Measurements from ENCODE around the gene POU2F1.

POU2F1 gene

DNA sequence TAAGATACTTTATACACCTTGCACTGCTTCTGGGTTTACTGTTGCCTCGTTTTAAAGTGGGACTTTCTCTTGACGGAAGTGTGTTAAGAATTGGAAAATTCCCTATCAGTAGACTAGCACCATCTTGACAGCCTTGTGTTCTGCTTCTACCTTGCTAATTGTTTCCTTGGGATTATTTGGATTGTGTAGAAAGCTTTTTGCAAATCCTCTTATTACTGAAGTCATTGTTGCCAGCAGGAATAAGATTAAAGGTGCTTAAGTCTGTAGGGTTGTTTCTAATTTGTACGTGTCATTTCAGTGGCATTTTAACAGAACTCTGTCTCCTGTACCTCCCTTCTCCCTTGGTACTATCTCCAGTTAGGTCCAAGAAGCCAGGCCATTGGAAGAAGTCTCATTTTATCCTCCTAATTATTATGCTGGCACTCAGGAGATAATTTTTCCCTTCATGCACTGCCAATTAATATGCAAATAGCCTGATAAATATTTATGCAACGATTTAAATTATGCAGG lies 107.7 kb downstream of the POU2F1 start:
- no peak for DNase-seq

DNA sequence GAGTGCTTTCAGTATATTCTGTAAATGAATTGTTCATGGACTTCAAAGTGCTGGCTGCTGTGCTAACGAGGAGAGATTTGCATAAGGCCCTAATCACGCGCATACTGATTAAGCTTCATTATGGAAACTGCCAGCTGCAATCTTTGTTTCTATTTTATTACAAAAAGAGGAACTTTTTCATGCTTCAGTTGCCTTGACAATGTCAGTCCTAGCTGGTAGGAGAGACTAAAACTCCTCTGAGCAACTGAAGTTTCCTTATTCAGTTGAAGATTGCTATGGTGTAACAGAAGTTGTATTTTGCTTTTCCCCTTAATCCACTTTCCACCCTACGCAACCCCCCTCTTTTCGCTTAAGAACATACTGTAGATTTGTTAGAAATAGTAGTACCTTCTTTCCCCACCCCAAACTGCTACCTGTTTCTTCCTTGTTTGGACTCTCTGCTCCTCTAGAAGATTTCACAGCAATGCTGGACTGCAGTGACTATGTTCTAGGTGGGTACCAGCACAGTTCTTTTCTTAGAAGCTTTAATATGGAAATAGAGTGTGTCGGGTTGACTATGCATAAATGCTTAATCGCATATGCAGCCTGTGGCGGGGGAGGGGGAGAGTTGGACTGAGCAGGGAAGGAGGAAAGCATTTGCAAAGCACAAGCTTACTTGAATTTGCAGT lies 108.3 kb downstream of the POU2F1 start:
- DNase-seq, result no peak

DNA sequence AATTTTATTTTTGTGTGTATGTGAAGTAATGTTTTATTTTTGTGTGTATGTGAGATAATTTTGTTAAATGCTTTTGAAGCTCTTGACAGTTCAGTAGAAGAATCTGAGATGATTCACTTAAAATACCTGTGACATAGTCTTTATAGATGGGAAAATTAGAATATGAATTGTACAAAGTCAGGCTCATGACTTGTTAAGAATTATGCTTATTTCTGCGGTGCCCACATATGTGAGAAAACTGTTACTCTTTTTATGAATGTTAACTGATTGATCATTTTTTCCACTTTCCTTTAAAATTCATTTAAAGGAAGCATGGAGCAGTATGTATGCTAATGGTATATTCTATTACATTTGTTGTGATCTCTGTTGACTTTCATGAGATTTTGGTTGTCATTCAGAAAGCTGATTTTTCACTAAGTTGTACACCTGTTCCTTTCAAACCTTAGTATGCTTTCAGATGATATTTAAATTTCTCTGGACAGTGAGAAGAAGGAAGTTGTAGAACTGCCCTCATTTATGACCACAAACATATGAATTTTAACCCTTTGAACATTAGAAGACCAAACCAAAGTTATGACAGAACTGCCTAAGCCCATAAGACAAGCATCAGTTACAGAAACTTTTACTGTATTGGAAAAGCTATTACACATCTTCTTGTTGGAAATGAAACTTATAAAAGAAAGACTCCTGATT lies 110.1 kb downstream of the POU2F1 start:
- DNase-seq, result no peak

DNA sequence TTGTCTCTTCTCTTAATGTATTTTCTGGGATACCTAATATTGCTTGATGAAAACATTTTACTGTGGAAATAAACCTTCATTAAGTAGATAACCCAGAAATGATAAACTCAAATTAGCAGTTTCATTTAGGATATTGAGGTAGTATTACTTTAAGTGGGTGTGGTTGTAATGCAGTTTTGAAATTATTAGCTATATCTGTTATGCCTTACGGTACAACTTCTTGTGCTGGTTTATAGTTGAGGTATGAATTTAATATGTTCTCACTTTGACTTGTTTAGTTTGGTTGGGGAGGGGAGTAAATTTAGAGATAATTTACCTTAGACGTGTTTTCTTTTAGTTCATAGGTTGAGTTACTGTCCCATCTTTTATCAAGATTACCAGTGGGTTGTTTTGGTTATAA lies 111.0 kb downstream of the POU2F1 start:
- no peak for DNase-seq

DNA sequence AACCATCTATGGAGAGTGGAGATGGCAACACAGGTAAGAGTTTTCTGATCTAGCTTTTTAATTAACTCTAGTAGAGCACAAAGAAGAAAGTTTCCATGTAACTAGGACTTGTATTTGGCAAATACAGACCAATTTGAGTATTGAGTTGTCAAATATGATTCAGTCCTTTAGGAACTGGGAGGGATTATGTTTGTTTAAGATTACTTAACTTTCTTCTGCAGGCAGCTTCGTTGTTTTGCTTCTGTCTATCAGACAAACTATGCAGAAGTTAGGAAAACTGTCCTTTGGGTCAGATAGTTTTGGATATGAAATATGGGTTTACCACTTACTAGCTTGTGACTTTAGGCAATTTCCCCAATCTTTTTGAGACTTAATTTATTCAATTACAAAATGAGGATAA lies 111.8 kb downstream of the POU2F1 start:
- no peak for DNase-seq

DNA sequence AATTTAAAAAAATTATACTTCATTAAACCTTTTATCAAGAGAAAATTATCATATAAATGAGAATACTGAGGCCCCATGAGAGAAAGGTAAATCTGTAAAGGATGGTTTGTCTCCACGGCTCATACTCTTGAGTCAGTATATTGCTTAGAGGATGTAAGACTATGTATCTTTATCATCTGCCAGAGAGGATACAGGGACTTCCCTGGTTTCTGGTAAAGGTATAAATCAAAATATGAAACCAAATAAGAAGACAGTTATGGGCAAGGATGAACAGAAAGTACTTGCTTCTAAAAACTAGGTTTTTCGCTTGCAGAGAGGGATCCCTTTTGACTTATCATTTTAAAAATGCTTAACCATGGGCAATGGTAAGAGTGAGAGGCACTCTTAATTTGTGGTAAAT lies 112.4 kb downstream of the POU2F1 start:
- DNase-seq, result no peak

DNA sequence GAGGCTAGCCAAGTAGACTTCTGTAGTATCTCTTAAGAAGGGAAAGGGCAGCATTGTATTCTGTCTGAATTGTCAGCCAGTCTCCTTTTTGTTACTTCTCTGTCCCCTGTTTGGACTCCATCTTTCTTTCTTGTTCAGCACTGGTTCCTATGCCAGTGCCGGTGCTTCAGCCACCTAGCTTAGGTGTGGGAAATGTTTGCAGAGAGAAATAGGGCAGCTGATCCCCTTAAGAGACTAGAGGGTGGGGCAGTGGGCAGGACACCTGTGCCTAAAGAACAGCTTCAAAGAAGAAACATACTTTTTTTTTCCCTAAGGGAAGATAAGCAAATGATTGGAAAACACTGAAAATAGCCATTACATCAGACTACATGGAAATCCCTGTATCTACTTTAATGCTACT lies 113.0 kb downstream of the POU2F1 start:
- DNase-seq, result no peak

DNA sequence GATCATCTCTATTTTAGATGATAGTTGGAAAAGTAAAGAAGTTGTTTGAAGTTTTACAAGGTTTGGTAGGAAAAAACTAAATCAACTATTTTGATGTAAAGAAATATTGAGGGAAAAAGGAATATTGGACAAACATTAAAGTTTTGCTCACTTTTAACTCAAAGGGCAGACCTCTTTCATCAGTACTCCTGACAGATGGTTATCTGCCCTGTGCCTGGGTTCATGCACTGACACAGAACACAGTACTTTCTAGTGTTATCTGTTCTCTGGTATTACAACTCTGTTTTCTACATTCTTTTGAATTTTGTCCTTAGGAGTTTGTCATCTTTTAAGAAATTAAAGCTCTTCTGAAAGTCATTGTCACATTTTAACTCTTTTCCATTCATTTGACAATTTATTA lies 118.7 kb downstream of the POU2F1 start:
- DNase-seq, result no peak

DNA sequence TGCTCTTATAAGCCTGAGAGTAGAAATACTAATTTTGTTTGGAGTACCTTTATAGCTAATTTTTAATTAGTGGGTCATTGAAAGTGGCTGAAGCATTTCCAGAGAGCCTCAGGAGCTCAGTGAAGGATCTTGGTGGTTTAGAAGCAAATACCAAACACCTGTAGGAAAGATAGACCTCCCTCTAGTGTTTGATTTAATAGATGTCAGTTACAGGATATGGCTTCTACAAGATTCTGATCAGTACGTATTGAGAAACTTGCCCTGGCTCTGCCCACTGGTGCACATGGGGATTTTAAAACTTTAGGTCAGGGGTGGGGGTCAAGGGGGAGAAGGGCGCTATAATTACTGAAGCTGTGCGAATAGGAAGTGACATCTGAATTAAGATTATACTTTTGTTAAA lies 122.2 kb downstream of the POU2F1 start:
- no peak for DNase-seq

DNA sequence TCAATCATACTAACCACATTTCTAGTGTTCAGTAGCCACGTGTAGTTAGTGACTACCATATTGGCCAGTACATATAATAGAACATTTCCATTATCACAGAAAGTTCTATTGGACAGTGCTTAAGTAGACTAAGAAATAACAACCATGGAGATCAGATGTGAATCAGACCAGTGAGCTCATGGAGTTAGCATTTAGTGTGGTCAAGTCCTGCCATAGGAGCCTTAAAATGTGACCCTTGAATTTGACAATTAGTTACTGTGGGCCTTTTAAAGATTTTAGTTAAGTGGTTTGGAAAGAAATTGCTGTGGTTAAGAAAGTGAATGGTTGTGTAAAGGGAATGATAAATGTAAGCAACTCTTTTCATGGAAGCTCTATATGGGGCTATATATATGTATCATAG lies 123.4 kb downstream of the POU2F1 start:
- no peak for DNase-seq

DNA sequence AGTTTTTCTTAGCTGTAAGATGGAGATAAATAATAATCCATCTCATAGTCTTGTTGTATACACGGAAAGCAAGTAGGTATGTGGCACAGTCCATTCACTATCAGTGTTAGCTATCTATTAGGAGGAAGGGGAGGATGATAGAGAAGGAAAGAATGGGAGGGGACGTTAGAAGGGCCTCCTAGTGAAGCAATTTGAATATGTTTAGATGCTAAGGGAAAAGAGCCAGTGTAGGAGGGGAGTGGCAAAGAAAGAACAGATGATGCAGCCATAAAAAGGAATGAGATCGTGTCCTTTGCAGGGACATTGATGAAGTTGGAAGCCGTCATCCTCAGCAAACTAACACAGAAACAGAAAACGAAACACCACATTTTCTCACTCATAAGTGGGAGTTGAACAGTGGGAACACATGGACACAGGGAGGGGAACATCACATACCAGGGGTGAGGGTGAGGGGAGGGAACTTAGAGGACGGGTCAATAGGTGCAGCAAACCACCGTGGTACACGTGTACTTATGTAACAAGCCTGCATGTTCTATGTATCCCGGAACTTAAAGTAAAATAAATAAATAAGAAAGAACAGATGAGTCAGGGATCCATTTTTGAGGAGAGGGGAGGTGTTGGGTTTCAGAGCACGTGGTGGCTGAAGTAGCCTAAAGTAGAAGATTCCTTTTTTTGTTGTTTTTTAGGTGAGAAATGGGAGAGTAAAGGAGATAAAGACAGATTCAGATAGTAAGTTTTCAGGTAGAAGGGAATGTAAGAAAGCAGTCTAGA lies 124.1 kb downstream of the POU2F1 start:
- no peak for DNase-seq

DNA sequence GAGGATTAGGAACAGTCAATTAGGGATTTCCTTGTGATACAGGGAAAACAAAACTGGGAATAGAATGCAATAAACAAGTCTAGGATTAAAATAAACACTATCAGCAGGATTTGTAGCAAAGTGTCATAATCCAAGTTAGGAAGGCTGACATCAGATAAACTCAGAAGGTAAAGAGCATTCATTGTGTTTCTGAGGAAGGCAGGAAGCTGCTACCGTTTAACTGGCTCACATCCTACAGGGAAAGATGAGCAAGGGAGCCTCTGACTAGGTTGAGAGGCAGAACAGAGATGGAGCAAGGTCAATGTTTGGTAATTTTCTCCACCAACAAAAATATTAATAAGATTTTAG lies 124.7 kb downstream of the POU2F1 start:
- no peak for DNase-seq

DNA sequence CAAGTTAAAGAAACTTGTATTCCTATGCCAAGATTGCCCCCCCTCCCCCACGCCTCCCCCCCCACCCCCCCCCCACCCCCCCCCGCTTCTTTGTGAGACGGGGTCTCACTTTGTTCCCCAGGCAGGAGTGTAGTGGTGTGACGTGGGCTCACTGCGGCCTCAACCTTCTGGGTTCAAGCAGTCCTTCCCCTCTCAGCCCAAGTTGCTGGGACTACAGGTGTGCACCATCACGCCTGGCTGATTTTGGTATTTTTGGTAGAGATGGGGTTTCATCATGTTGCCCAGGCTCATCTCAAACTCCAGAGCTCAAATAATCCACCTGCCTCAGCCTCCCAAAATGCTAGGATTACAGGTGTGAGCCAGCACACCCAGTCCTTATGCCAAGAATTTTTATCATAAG lies 136.6 kb downstream of the POU2F1 start:
- no peak for DNase-seq

DNA sequence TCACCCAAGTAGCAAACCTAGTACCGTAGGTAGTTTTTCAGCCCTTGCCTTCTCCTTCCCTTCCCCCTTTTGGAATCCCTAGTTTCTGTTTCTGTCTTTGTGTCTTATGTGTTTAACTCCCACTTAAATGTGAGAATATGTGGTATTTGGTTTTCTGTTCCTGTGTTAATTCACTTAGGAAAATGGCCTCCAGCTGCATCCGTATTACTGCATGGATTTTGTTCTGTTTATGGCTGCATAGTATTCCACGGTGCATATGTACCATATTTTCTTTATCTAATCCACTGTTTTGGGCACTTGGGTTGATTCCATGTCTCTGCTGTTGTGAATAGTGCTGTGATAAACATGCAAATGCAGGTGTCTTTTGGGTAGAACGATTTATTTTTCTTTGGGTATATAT lies 138.6 kb downstream of the POU2F1 start:
- DNase-seq, result no peak

DNA sequence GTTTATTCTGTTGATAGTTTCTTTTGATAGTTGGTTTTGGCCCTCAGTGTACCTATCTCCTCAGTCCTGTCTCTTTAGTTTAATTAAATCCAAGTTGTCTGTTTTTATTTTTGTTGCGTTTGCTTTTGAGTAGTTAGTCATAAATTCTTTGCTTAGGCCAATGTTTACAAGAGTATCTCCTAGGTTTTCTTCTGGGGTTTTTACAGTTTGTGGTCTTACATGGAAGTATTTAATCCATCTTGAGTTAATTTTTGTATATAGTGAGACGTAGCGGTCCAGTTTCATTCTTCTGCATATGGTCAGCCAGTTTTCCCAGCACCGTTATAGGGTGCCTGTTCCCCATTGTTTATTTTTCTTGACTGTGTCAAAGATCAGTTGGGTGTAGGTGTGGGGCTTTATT lies 139.4 kb downstream of the POU2F1 start:
- DNase-seq, result no peak

DNA sequence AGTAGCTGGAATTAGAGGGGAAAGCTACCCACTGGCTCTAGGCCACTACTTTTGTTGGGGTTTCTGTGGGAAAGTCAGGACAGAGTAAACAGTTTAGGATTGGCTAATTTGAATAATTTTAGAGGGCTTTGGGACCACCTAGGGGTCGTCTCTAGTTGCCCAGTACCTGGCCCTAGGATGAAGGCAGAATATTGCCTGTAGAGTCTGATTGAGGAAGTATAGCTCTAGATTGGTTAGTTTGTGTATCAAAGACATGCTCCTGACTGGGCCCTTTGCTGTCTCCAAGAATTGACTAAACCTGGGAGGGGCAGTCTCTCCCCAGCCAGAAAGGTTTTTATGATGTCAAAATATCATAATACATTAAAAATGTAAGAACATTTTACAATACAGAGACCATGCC lies 142.0 kb downstream of the POU2F1 start:
- no peak for DNase-seq

DNA sequence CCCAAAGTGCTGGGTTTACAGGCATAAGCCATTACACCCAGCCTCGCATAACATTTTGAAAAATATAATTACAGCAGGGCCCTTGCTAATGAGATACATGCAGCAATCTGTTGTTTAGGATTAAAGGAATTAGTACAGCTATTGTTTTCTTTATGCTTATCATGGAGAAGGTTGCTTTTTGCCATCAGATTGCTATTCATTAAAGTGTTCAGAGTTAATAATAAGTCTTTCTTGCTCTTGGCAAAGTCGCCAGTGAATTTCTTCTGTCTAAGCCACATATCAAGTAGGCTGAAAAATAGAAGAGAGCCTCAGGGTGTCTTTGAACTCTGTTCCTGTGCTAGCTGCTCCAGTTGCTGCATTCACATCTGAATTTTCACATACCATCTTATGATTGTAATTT lies 144.1 kb downstream of the POU2F1 start:
- no peak for DNase-seq

DNA sequence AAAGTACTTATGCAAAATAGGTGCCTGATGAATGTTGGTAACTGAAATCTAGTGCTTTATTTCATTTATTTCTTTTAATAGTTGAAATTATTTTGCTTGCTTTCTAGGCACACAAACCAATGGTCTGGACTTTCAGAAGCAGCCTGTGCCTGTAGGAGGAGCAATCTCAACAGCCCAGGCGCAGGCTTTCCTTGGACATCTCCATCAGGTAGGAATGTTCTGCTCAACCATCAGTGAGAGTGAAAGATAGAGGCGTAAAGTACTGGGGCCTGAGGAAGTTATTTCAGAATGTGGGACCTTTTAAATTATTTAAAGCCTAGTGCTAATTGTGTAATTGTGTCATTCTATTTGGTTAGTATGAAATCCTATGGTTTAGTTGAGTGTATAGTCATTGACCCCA lies 144.7 kb downstream of the POU2F1 start:
- no peak for DNase-seq

DNA sequence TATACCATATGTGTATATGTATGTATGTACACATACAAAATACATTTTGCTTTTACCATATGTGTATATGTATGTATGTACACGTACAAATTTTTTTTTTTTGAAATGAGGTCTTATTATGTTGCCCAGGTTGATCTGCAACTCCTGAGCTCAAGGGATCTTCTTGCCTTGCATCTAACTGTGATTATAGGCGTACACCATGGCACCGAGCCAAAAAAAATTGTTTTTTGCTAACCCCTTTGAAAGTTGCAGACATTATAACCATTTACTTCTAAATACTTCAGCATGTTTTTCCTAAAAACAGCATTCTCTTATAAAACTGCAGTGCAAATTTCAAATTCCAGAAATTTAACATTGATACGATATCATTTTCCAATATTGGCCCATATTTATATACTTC lies 147.0 kb downstream of the POU2F1 start:
- DNase-seq, result no peak

DNA sequence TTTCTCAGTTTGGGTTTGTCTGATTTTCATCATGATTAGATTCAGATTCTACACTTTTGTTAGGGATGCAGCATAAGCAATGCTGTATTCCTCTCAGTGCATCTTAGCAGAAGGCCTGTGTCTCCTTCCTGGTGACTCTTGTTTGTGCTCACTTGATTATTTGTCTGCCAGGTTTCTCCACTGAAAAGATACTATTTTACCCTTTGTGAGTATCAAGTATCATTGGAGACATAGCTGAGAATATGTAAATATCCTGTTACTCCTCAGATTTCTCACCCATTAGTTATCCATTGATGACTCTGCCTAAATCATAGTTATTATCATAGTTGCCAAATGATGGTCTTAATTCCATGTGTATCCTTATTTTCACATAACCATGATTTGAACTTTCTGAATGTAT lies 148.5 kb downstream of the POU2F1 start:
- no peak for DNase-seq

DNA sequence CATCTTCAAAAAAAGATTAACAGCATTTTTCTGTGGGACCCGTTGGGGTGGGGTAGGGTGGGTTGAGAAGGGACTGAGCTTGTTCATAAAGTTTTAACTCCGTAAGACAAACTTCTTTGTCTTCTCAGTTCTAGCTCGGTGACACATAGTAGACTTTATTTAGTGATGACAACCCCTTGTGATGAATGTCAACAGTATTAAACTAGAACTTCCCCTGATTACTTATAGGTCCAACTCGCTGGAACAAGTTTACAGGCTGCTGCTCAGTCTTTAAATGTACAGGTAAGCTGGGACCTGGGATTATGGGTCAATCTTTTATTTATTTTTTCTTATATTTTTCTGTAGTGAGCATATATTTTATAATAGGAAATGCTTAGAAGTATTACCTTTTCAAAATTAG lies 149.2 kb downstream of the POU2F1 start:
- DNase-seq, result no peak

DNA sequence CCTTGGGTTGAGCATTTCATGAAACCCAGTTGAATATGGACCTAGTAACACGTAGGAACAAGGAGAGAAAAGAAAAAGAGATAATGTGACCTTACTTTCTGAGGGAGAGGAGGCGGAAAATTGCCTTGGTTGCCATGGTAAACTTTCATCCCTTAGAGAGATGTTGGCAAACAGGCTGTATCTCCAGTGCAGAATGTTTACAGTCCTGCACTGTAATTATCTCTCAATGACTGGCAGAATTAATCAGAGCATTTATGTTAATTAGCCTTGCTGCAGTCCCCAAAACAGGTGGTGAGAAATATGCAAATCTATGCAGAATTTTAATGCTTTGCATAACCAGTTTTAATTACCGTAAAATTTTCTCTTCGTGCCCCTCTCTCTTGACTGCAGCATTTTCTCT lies 150.3 kb downstream of the POU2F1 start:
- no peak for DNase-seq

DNA sequence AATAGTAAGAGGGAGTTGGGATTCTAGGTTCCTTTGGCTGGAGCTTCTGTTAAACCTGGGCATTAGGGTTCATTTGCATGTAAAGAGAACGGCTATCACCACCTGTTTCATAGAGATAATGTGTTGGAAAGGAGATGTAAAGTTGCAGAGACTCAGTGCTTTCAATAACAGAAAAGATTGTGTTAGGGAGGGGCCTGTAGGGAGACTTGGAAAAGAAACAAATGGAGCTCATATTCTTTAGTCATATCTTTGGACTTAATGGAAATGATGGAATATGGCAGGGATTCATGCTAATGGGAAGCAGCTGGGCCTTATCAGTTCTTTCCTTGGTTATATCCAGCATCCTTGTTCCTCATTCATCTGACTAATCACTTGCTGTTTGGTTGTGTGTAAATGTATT lies 152.7 kb downstream of the POU2F1 start:
- no peak for DNase-seq

DNA sequence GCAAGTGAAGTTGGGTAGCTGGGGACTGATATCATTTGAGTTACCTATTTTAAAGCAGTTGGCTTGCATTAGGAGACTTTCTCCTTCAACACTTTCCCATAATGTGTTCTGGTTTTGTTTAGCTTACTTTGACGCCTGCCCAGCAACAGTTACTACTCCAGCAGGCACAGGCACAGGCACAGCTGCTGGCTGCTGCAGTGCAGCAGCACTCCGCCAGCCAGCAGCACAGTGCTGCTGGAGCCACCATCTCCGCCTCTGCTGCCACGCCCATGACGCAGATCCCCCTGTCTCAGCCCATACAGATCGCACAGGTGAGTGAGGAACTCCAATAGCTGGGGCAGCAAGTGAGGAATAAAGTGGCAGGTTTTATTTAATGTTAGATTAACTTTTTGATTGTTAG lies 153.3 kb downstream of the POU2F1 start:
- DNase-seq, result no peak

All from SW 1271 (cell line).